IMR-90 (cell line): ENCODE results near the gene LEF1. TPM values are rescaled to one million over a fixed set of nuclear protein-coding genes. Genes with fewer than 3 reads are reported as not detected.

Source experiments
- ATAC-seq: fragments of 200-7000 bp; cut with Tn5 transposase; 2 replicates; pipeline ENCODE4 v1.9.1; 2020; ENCODE audit warnings: low read depth, mild to moderate bottlenecking, moderate library complexity
- BruUV-seq: library from RNA; stranded (reverse); fragments of 400-500 nt; replicated peaks from 2 replicates; lab custom pipeline; 2021; lab: Mats Ljungman, UMichigan
- CTCF ChIA-PET: fragments of 300-600 bp; formaldehyde crosslinking; extraction: SDS; loops from one replicate; lab custom pipeline; 2021; ENCODE audit warnings: antibody characterized with exemption; lab: Yijun Ruan, JAX
- POLR2A ChIA-PET: fragments of 300-600 bp; sonication (Branson Sonifier 250); formaldehyde crosslinking; loops from one replicate; lab custom pipeline; 2022; ENCODE audit warnings: antibody characterized with exemption; ENCODE audit not compliant: unreplicated experiment; lab: Charles Lee
- DNase-seq: peaks from one replicate; pipeline ENCODE4 v3.0.0; 2013
- H2AFZ ChIP-seq: replicated peaks from 2 replicates; pipeline ENCODE3; 2013; ENCODE audit warnings: low read length, mild to moderate bottlenecking; ENCODE audit not compliant: poor library complexity
- H2AK5ac ChIP-seq: 2 replicates; pipeline ENCODE4 v1.6.1; 2013; ENCODE audit warnings: low read depth, low read length, inconsistent platforms
- H2AK9ac ChIP-seq: replicated peaks from 2 replicates; pipeline ENCODE3; 2013; ENCODE audit warnings: mild to moderate bottlenecking, low read depth, low read length, moderate library complexity; ENCODE audit not compliant: poor library complexity
- H2BK120ac ChIP-seq: 2 replicates; pipeline ENCODE4 v1.6.1; 2013; ENCODE audit warnings: low read depth, low read length, inconsistent platforms
- H2BK15ac ChIP-seq: 3 replicates; pipeline ENCODE4 v1.6.1; 2013; ENCODE audit warnings: low read depth, low read length, inconsistent platforms
- H2BK20ac ChIP-seq: 2 replicates; pipeline ENCODE4 v1.6.1; 2013; ENCODE audit warnings: low read depth, mild to moderate bottlenecking, inconsistent platforms, low read length, moderate library complexity
- H2BK5ac ChIP-seq: 2 replicates; pipeline ENCODE4 v1.6.1; 2013; ENCODE audit warnings: mild to moderate bottlenecking, low read depth, low read length, inconsistent platforms; ENCODE audit not compliant: poor library complexity, severe bottlenecking
- H3K14ac ChIP-seq: replicated peaks from 2 replicates; pipeline ENCODE4 v1.6.1; 2013; ENCODE audit warnings: low read depth, low read length, inconsistent platforms
- H3K18ac ChIP-seq: 2 replicates; pipeline ENCODE4 v1.6.1; 2013; ENCODE audit warnings: low read depth, low read length, control low read depth
- H3K23ac ChIP-seq: 2 replicates; pipeline ENCODE4 v1.6.1; 2013; ENCODE audit warnings: low read depth, low read length, inconsistent platforms
- H3K27ac ChIP-seq: 2 replicates; pipeline ENCODE4 v1.5.1; 2013; ENCODE audit warnings: mild to moderate bottlenecking, control low read depth, low read length; ENCODE audit not compliant: insufficient read depth
- H3K27me3 ChIP-seq: 2 replicates; pipeline ENCODE4 v1.6.1; 2013; ENCODE audit warnings: low read length; ENCODE audit not compliant: control insufficient read depth, insufficient read depth
- H3K36me3 ChIP-seq: 2 replicates; pipeline ENCODE4 v1.6.1; 2013; ENCODE audit warnings: low read length, mixed read lengths; ENCODE audit not compliant: control insufficient read depth, insufficient read depth
- H3K4ac ChIP-seq: 2 replicates; pipeline ENCODE4 v1.6.1; 2013; ENCODE audit warnings: low read depth, low read length, inconsistent platforms
- H3K4me1 ChIP-seq: 2 replicates; pipeline ENCODE4 v1.6.1; 2013; ENCODE audit warnings: low read length, mixed read lengths; ENCODE audit not compliant: control insufficient read depth, insufficient read depth
- H3K4me2 ChIP-seq: 2 replicates; pipeline ENCODE4 v1.6.1; 2013; ENCODE audit warnings: low read depth, mild to moderate bottlenecking, control low read depth, low read length, moderate library complexity
- H3K4me3 ChIP-seq: 2 replicates; pipeline ENCODE4 v1.5.1; 2013; ENCODE audit warnings: low read depth, mild to moderate bottlenecking, control low read depth, low read length, moderate library complexity; ENCODE audit not compliant: insufficient read depth
- H3K56ac ChIP-seq: 2 replicates; pipeline ENCODE4 v1.6.1; 2013; ENCODE audit warnings: low read length, inconsistent platforms; ENCODE audit not compliant: insufficient read depth; ENCODE audit errors: extremely low read depth
- H3K79me1 ChIP-seq, 2 experiments: 2 replicates each; pipeline ENCODE4 v1.6.1; 2013; ENCODE audit warnings: low read length in 2 of 2, inconsistent platforms in 1 of 2, low read depth in 1 of 2
- H3K9ac ChIP-seq: 2 replicates; pipeline ENCODE4 v1.6.1; 2013; ENCODE audit warnings: low read depth, low read length, control low read depth
- H3K9me1 ChIP-seq: 2 replicates; pipeline ENCODE4 v1.6.1; 2013; ENCODE audit warnings: low read length, inconsistent platforms; ENCODE audit not compliant: insufficient read depth
- H3K9me3 ChIP-seq: 2 replicates; pipeline ENCODE4 v1.6.1; 2013; ENCODE audit warnings: low read length; ENCODE audit not compliant: control insufficient read depth, insufficient read depth
- H4K20me1 ChIP-seq: 2 replicates; pipeline ENCODE4 v1.6.1; 2013; ENCODE audit warnings: low read length, inconsistent platforms; ENCODE audit not compliant: insufficient read depth
- H4K5ac ChIP-seq: 2 replicates; pipeline ENCODE4 v1.6.1; 2013; ENCODE audit warnings: mild to moderate bottlenecking, low read depth, low read length, control low read depth
- H4K8ac ChIP-seq, 2 experiments: 2 replicates each; pipeline ENCODE4 v1.6.1; 2013; ENCODE audit warnings: low read depth in 2 of 2, low read length in 2 of 2, control low read depth in 1 of 2, inconsistent platforms in 1 of 2
- H4K91ac ChIP-seq: 2 replicates; pipeline ENCODE4 v1.6.1; 2013; ENCODE audit warnings: low read depth, low read length, inconsistent platforms; ENCODE audit not compliant: insufficient read depth
- CEBPB ChIP-seq: IDR thresholded peaks from 2 replicates; pipeline ENCODE4 v1.6.1; 2012; ENCODE audit warnings: low read depth, low read length, improper control_type of control experiment
- CHD1 ChIP-seq: IDR thresholded peaks from 2 replicates; pipeline ENCODE4 v1.6.1; 2012; ENCODE audit warnings: low read depth, low read length, improper control_type of control experiment
- MAFK ChIP-seq: IDR thresholded peaks from 2 replicates; pipeline ENCODE4 v1.6.1; 2012; ENCODE audit warnings: low read depth, low read length, improper control_type of control experiment
- MAZ ChIP-seq: IDR thresholded peaks from 2 replicates; pipeline ENCODE4 v1.6.1; 2012; ENCODE audit warnings: low read depth, mild to moderate bottlenecking, low read length, improper control_type of control experiment, moderate library complexity, borderline replicate concordance
- MXI1 ChIP-seq: IDR thresholded peaks from 2 replicates; pipeline ENCODE4 v1.6.1; 2012; ENCODE audit warnings: low read depth, mild to moderate bottlenecking, low read length, moderate library complexity, borderline replicate concordance
- NFE2L2 ChIP-seq: fragments of 150-350 bp; IDR thresholded peaks from 2 replicates; pipeline ENCODE4 v1.6.1; 2016; ENCODE audit warnings: low read depth, mild to moderate bottlenecking, low read length
- POLR2A ChIP-seq: IDR thresholded peaks from 2 replicates; pipeline ENCODE4 v1.6.1; 2012; ENCODE audit warnings: mild to moderate bottlenecking, low read depth, low read length
- RAD21 ChIP-seq: IDR thresholded peaks from 2 replicates; pipeline ENCODE4 v1.6.1; 2012; ENCODE audit warnings: low read length, improper control_type of control experiment
- RFX5 ChIP-seq: IDR thresholded peaks from 2 replicates; pipeline ENCODE4 v1.8.0; 2012; ENCODE audit warnings: low read depth, mild to moderate bottlenecking, low read length, moderate library complexity
- SMC3 ChIP-seq: fragments of 150-350 bp; IDR thresholded peaks from 2 replicates; pipeline ENCODE4 v1.6.1; 2016; ENCODE audit warnings: low read depth, mild to moderate bottlenecking, antibody characterized with exemption, low read length, moderate library complexity
- WGBS, 2 experiments: methylation state at CpG; one replicate each; pipeline versions ENCODE4 v1.1.5 to v1.1.7; 2013; ENCODE audit warnings: missing lambda C conversion rate in 2 of 2; ENCODE audit not compliant: insufficient read length in 1 of 2; ENCODE audit errors: extremely low coverage in 2 of 2; 5-methylcytosine and 5-hydroxymethylcytosine counted together
- dilution Hi-C: fragments of 300-500 bp; cut with HindIII; formaldehyde crosslinking; loops from one replicate; pipeline ENCODE4 v1.14.3; 2018; ENCODE audit warnings: low sequenced_read_pairs; ENCODE audit not compliant: unreplicated experiment
- in situ Hi-C: fragments of 300-500 bp; cut with MboI; formaldehyde crosslinking; loops from 3 replicates; pipeline ENCODE4 v1.14.3; 2019; ENCODE audit warnings: low sequenced_read_pairs, inconsistent platforms, mixed read lengths
- intact Hi-C: fragments of 100-400 bp; cut with micrococcal nuclease; formaldehyde crosslinking; loops from 2 replicates; pipeline ENCODE4 v1.10.0; 2022
- polyA plus RNA-seq, 3 experiments: library from polyadenylated mRNA; depleted of rRNA; stranded (reverse); fragments of >200 nt; gene quantifications; 2 replicates each; pipeline ENCODE4 v1.2.3, GENCODE V29; 2012; ENCODE audit warnings: low replicate concordance in 1 of 3
- total RNA-seq: library from RNA; depleted of rRNA; stranded (reverse); fragments of >200 nt; gene quantifications from 2 replicates; pipeline ENCODE4 v1.2.3, GENCODE V29; 2012
- TF ChIP-seq, protein P1 (sequence below): conservative IDR thresholded peaks from 2 replicates; pipeline ENCODE4 v1.5.1; 2012; ENCODE audit warnings: mild to moderate bottlenecking, low read depth, low read length, improper control_type of control experiment
- TF ChIP-seq, protein P2 (sequence below): fragments of 150-350 bp; IDR thresholded peaks from 2 replicates; pipeline ENCODE4 v1.6.1; 2017; ENCODE audit warnings: mild to moderate bottlenecking, antibody characterized with exemption, low read length, low read depth

The LEF1 gene
- total and polyA plus RNA-seq, 2 of the 4 experiments (the other 2 are of a cell fraction) = 1.7 to 1.8 TPM

DNA sequence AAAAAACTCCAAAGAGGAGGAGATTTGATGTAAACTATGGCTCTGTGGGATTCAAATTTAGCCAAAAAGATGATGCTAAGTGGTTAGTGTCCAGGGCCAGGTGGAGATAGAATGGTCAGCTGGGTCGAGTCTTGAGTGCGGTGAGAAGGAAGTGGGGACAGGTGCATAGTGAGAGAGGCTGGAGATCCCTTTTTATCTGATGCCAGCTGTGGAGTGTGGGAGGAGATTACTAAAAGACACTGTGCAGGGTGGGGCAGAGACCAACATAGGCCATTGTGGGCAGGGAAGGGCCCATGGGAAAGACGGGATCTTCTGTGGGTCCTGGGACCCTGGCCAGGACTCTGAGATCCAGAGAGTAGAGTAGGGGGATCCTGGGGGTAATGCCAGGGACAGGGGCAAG lies 34.6 kb upstream of the LEF1 start:
- H4K8ac ChIP-seq = no peak overlapping the region
- intact Hi-C loops = no loop called here
- dilution Hi-C loops = no loop called here
- no peaks in the 10 kb centered on the region; the same call in 1 of the 2 replicates for H3K27me3 ChIP-seq
- DNase-seq (no peak), ATAC-seq (no peak)
- no peak overlapping the region for H2BK120ac ChIP-seq
- POLR2A ChIA-PET = no interaction called here
- no peak overlapping the region for H3K4me3 ChIP-seq
- BruUV-seq = no TSS peak
- H3K36me3 ChIP-seq = no peaks in the 10 kb centered on the region
- no peaks in the 10 kb centered on the region for H3K4me1 ChIP-seq
- H3K18ac ChIP-seq = no peak overlapping the region
- no peak for TF ChIP-seq RFX5
- no peak for TF ChIP-seq MXI1
- no peak for TF ChIP-seq NFE2L2
- TF ChIP-seq, protein P1, sequence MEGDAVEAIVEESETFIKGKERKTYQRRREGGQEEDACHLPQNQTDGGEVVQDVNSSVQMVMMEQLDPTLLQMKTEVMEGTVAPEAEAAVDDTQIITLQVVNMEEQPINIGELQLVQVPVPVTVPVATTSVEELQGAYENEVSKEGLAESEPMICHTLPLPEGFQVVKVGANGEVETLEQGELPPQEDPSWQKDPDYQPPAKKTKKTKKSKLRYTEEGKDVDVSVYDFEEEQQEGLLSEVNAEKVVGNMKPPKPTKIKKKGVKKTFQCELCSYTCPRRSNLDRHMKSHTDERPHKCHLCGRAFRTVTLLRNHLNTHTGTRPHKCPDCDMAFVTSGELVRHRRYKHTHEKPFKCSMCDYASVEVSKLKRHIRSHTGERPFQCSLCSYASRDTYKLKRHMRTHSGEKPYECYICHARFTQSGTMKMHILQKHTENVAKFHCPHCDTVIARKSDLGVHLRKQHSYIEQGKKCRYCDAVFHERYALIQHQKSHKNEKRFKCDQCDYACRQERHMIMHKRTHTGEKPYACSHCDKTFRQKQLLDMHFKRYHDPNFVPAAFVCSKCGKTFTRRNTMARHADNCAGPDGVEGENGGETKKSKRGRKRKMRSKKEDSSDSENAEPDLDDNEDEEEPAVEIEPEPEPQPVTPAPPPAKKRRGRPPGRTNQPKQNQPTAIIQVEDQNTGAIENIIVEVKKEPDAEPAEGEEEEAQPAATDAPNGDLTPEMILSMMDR = no peak
- TF ChIP-seq RAD21 = no peak
- TF ChIP-seq POLR2A = no peak
- no peak for TF ChIP-seq MAFK
- no peak for TF ChIP-seq CEBPB
- TF ChIP-seq CHD1 = no peak
- TF ChIP-seq MAZ = no peak
- TF ChIP-seq SMC3 = no peak
- TF ChIP-seq, protein P2, sequence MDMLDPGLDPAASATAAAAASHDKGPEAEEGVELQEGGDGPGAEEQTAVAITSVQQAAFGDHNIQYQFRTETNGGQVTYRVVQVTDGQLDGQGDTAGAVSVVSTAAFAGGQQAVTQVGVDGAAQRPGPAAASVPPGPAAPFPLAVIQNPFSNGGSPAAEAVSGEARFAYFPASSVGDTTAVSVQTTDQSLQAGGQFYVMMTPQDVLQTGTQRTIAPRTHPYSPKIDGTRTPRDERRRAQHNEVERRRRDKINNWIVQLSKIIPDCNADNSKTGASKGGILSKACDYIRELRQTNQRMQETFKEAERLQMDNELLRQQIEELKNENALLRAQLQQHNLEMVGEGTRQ = no peak
- no peak overlapping the region for H3K23ac ChIP-seq
- no peak overlapping the region for H2AK5ac ChIP-seq
- H2BK20ac ChIP-seq = no peak overlapping the region
- peaks cover 5% of the 10 kb centered on the region; the same call in 1 of the 2 replicates for H3K9me1 ChIP-seq
- WGBS, 2 experiments = 85% methylated on average over 2 of the region's 3 CpGs; no CpG with 5 or more reads in 1 of the 2 experiments
- no peak overlapping the region for H3K14ac ChIP-seq
- H3K56ac ChIP-seq = no peak overlapping the region
- no peak overlapping the region for H2BK15ac ChIP-seq
- H2AK9ac ChIP-seq = no peak overlapping the region
- no peak overlapping the region for H4K91ac ChIP-seq
- H4K5ac ChIP-seq = no peak overlapping the region
- no peaks in the 10 kb centered on the region for H3K9me3 ChIP-seq
- H2AFZ ChIP-seq = no peak overlapping the region
- no peak overlapping the region for H3K9ac ChIP-seq
- no peaks in the 10 kb centered on the region for H3K79me1 ChIP-seq
- CTCF ChIA-PET = interaction anchor here (0.7 kb wide), 1 partner anchor 465 kb away, joined by 7 read pairs; no protein-coding TSS in a partner anchor
- H4K20me1 ChIP-seq = no peaks in the 10 kb centered on the region
- no peak overlapping the region for H2BK5ac ChIP-seq
- no peak overlapping the region for H3K4ac ChIP-seq
- no peak overlapping the region for H3K27ac ChIP-seq
- in situ Hi-C loops = no loop called here
- H3K4me2 ChIP-seq = no peak overlapping the region
